Body of pancreas (tissue), 4 donors: Measurements from ENCODE around the gene IRF7.

Experiments
- POLR2A ChIP-seq, 3 donors: fragments of 450-650 bp; IDR thresholded peaks; one replicate each; pipeline ENCODE4 v1.6.1; 2016; ENCODE audit warnings: antibody characterized with exemption in 3 of 3, mild to moderate bottlenecking in 2 of 3
- TF ChIP-seq, protein P1 (sequence below), 7 experiments: fragments of 450-650 bp in 4 of 7; fragments of 200-600 bp in 3 of 7; sonication (generic) in 3 of 7; IDR thresholded peaks; one replicate each; pipeline ENCODE4 v1.5.1; 2016 to 2019; ENCODE audit warnings: antibody characterized with exemption in 7 of 7

- TF ChIP-seq, protein P1, sequence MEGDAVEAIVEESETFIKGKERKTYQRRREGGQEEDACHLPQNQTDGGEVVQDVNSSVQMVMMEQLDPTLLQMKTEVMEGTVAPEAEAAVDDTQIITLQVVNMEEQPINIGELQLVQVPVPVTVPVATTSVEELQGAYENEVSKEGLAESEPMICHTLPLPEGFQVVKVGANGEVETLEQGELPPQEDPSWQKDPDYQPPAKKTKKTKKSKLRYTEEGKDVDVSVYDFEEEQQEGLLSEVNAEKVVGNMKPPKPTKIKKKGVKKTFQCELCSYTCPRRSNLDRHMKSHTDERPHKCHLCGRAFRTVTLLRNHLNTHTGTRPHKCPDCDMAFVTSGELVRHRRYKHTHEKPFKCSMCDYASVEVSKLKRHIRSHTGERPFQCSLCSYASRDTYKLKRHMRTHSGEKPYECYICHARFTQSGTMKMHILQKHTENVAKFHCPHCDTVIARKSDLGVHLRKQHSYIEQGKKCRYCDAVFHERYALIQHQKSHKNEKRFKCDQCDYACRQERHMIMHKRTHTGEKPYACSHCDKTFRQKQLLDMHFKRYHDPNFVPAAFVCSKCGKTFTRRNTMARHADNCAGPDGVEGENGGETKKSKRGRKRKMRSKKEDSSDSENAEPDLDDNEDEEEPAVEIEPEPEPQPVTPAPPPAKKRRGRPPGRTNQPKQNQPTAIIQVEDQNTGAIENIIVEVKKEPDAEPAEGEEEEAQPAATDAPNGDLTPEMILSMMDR (IDR thresholded peaks at IDR 0.05): no peak
- no peak for TF ChIP-seq POLR2A (IDR thresholded peaks at IDR 0.05)
These were observed 48.6 kb downstream of the IRF7 start for GRCh38 chr11:567011-567628.
